HG02571 (cell line): Measurements from ENCODE around the gene NMNAT2.
"Not testable (repeated sequence)": the region's sequence is repeated elsewhere in the genome, so short reads cannot be mapped to it uniquely, and the experiment has no call there.

Source experiments
- ATAC-seq: cut with Tn5 transposase; IDR thresholded peaks from one replicate; pipeline ENCODE4 v1.9.1; 2021; ENCODE audit warnings: mild to moderate bottlenecking, moderate library complexity; ENCODE audit not compliant: unreplicated experiment

Gene NMNAT2

GRCh38 chr1:183291216-183291762 lies 126.9 kb downstream of the NMNAT2 start:
- no peak for ATAC-seq

GRCh38 chr1:183290628-183291027 lies 127.6 kb downstream of the NMNAT2 start:
- ATAC-seq: no peak

GRCh38 chr1:183289051-183289496 lies 129.1 kb downstream of the NMNAT2 start:
- ATAC-seq: no peak

GRCh38 chr1:183288583-183288982 lies 129.6 kb downstream of the NMNAT2 start:
- no peak for ATAC-seq

GRCh38 chr1:183287191-183287675 lies 130.9 kb downstream of the NMNAT2 start:
- no peak for ATAC-seq

DNA sequence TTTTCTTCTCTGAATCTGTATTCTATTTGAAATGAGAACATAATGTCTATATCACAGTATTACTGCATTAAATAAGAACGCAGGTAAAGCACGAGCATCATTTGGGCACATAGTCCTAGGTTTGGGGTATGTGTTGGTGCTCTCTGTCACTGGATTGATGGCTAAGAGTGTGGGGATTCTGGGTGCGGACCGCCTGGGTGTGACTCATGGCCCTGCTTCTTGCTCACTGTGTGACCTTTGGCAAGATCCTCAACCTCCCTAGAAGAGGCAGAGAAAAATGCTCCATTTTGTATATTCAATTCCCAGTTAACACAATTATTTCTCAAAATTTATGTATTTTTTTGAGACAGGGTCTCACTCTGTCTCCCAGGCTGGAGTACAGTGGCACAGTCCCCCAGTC lies 132.4 kb downstream of the NMNAT2 start:
- ATAC-seq: no peak

GRCh38 chr1:183285256-183285655 lies 132.9 kb downstream of the NMNAT2 start:
- ATAC-seq: no peak

DNA sequence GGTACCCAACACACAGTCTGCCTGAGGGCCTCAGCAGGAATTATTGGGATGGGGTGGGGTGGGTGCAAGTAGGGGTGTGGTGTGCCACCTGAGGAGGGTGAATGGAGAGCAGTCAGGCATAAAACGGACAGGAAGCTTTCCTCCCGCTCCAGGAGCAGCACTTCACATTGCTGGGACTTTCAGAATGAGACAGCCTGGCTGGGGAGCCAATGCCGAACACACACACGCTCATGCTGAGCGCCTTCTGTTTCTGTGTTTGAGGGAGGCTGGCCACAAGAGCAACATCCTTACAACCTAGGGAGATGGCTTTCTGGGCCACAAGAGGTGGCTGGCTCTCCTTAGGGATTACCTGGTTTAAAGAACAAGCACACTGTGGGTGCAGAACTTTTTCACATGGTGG lies 134.1 kb downstream of the NMNAT2 start:
- ATAC-seq: no peak

DNA sequence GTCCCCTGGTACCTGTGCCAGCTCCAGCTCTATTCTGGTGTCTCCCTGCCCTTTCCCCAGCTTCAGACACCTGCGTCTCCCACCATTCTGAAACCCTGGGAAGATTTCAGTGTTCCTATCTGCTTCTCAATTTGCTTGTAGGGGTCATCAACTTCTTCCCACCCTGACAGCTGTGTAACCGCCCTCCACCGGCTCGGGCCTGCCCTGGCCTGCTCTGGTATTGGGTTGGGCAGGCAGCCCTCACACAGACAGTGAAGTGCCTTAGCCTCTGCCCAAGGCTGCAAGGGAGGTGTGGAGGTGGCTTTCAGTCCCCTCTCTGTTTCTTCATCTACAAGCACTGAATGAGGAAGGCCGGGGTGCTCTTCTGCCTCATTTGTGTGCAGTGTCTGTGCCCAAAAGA lies 134.9 kb downstream of the NMNAT2 start:
- no peak for ATAC-seq

- no peak for ATAC-seq
Observed at GRCh38 chr1:183282101-183282855, 135.9 kb downstream of the NMNAT2 start.

GRCh38 chr1:183281553-183282091 lies 136.6 kb downstream of the NMNAT2 start:
- no peak for ATAC-seq

GRCh38 chr1:183281039-183281438 lies 137.1 kb downstream of the NMNAT2 start:
- ATAC-seq: no peak

DNA sequence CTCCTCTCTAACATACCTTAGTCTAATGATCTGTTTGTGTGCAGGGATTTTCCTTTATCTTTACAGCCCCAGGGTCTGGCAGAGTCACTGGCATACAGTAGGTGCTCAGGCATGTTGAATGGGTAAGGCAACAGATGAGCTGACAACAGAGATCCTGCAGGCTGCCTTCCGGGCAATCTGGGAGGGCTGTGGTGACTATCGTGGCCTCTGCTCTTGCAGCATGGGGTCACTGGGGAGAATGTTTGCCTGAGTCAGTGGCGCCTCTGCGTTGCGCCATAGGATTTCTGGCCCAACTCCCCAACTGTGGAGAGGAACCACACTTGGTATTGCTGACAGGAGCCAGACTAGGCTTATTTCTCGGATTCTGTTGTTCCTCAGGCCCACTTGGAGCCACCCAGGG lies 138.3 kb downstream of the NMNAT2 start:
- no peak for ATAC-seq

DNA sequence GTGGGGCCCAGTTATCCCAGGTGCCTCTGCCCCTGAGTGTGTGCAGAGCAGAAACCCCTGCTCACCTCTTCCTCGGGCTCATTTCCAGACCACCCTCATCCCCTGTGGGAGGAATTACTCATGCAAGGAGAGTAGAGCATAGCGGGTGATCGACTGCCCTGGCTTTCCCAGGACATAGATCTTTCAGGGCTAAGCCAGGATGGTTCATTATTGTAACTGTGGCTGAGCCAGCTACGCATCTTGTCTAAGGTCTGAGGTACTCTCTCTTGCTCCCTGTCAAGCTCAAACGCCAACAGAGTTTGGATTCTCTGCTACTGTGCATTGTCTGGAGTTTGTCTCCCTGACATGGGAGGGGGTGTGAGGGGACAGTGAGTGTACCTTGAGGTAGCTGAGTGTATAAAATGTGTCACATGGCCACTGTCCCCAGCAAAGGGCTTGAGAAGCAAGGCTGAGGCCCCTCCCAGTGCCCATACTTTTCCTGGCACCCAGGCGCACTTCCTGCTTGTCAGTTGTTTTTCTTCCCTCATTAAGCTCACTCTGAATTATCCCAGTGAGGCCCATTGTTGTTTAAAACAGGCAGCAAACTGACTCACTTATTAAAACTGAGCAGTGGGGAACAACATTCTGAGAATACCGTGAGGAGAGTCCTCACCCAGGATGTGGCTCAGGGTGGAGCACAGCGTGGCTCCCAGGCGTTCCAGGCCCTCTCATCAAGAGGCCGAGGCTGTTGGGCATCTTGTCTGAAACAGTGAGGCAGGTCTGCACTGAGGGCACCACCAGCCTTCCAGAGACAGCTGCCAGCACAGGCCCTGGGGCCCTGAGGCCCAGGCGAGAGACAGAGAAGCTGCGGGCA lies 139.2 kb downstream of the NMNAT2 start:
- no peak for ATAC-seq

- no peak for ATAC-seq
Observed at GRCh38 chr1:183277821-183278738, 140.1 kb downstream of the NMNAT2 start.

DNA sequence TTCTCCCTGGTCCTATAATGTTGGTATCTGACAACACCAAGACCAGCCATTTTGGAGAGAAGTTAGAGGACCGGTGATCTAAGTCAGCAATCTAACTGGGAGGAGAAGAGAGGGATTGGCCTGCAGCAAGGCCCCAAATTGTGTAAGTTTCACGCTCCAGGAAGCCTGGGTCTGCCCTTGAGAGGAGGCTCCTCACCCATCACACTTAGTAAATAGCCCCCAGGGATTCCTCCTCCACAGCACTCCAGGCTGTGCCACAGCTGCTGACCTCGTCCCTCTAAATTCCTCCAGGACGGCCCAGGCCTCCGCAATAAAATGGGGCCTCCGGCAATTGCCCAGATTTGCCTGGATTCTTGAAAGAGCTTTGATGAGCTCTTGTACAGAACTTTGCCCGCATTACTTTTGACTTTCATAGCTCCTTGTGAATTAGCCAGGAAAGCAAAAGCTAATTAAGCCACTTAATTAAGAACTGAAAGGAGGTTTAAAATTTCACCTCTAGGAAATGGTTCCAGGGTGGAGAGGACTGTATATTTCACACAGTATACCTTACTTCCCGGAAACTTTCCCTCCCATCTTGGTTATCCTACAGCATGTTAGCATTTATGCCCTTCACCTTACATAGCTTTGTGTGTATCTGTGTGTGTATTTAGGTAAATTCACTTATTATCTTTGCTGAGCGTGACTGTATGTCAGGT lies 141.6 kb downstream of the NMNAT2 start:
- no peak for ATAC-seq

DNA sequence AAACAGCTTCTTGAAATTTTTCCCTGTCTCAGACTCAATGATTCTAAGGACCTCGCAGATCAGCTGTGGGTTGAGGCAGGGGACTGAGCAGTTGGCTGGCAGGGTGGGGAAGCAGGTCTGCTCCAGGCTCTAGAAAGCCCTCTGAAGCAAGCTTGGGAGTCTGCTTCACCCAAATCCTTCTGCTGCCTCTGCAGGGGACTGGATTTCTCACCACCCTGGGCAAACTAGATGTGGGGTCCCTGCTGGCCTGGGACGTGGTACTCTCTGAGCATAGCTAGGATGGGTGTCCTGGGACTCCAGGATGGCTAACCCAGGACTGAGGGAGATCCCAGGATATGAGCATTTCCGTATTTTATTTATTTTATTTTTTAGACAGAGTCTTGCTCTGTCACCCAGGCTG lies 142.9 kb downstream of the NMNAT2 start:
- ATAC-seq: no peak

GRCh38 chr1:183274836-183275235 lies 143.3 kb downstream of the NMNAT2 start:
- ATAC-seq: no peak

DNA sequence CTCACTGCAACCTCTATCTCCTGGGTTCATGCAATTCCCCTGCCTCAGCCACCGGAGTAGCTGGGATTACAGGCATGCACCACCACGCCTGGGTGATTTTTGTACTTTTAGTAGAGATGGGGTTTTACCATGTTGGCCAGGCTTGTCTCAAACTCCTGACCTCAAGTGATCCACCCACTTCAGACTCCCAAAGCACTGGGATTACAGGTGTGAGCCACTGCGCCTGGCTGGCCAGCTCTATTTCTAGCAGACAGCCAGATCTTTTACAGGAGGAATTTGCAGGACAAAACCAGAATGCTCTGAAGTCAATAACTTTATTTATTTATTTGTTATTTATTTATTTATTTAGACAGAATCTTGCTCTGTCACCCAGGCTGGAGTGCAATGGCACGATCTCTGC lies 144.2 kb downstream of the NMNAT2 start:
- ATAC-seq: not testable (repeated sequence)

DNA sequence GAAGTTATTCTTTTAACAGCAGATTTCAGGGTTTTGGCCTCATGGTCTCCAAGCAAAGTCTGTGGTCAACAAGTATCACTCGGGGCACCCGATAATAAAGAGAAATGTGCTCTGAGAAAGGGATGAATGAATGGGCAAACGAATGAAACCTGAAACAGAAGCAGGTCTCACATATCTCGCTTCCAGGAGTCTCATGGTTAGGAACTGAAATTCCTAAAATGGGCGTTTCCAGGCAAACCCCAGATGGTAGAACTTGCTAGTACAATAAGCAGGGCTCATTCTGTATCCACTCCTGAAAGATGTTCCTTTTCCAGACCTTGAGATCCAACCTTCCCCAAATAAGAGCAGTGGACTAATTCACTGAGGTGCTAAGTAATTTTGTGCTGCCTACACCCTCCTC lies 144.9 kb downstream of the NMNAT2 start:
- ATAC-seq: no peak
